Measurements from ENCODE around the gene TXLNB.

DNA sequence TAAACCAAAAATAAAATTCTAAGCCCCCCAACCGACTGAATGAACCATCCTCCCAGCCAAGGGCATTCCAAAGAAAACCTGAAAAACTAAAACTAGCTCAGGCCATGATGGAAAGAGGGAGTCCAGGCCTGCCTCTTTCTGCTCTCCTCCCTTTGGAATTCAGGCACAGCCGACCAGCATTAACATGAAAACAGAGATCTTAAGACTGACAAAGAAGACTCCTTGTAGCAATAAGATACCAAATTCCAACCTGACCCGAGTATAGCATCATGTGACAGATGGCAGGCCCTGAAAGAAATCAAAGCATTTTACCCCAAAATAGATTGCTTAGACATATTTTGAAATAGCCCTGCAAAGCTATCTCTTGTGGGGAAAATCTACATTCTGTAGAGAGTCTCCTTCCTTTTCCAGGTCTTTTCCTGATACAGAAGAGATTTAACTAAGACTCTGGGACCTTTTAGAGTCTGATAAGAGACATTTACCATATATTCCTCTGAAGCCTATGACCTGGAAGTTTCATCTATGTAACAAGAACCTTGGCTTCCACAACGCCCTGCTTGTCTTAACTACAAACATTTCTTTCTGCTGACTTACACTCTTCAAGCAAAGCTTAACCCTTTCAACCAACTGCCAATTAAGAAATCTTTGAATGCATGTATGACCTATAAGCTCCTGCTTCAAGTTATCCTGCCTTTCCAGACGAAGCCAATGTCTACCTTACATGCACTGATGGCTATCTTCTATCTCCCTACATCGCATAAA, 22.2 kb upstream of the TXLNB start:
- TF ChIP-seq JUN (CRISPR knock-in tag; IDR thresholded peaks at IDR 0.05), result no peak
- TF ChIP-seq, protein P1, sequence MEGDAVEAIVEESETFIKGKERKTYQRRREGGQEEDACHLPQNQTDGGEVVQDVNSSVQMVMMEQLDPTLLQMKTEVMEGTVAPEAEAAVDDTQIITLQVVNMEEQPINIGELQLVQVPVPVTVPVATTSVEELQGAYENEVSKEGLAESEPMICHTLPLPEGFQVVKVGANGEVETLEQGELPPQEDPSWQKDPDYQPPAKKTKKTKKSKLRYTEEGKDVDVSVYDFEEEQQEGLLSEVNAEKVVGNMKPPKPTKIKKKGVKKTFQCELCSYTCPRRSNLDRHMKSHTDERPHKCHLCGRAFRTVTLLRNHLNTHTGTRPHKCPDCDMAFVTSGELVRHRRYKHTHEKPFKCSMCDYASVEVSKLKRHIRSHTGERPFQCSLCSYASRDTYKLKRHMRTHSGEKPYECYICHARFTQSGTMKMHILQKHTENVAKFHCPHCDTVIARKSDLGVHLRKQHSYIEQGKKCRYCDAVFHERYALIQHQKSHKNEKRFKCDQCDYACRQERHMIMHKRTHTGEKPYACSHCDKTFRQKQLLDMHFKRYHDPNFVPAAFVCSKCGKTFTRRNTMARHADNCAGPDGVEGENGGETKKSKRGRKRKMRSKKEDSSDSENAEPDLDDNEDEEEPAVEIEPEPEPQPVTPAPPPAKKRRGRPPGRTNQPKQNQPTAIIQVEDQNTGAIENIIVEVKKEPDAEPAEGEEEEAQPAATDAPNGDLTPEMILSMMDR (IDR thresholded peaks at IDR 0.05), result no peak
- TF ChIP-seq, protein P2, sequence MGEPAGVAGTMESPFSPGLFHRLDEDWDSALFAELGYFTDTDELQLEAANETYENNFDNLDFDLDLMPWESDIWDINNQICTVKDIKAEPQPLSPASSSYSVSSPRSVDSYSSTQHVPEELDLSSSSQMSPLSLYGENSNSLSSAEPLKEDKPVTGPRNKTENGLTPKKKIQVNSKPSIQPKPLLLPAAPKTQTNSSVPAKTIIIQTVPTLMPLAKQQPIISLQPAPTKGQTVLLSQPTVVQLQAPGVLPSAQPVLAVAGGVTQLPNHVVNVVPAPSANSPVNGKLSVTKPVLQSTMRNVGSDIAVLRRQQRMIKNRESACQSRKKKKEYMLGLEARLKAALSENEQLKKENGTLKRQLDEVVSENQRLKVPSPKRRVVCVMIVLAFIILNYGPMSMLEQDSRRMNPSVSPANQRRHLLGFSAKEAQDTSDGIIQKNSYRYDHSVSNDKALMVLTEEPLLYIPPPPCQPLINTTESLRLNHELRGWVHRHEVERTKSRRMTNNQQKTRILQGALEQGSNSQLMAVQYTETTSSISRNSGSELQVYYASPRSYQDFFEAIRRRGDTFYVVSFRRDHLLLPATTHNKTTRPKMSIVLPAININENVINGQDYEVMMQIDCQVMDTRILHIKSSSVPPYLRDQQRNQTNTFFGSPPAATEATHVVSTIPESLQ (CRISPR knock-in tag; IDR thresholded peaks at IDR 0.05), result no peak

Data from WTC11 (cell line).